ENCODE measurements around the gene PRRG4.
"Not testable (repeated sequence)": the region's sequence is repeated elsewhere in the genome, so short reads cannot be mapped to it uniquely, and the experiment has no call there.

Gene PRRG4

GRCh38 chr11:32831221-32831620 is 1.5 kb downstream of the PRRG4 start:
- DNase-seq = no peak

- no peak for DNase-seq
Observed at GRCh38 chr11:32833921-32834320, 4.2 kb downstream of the PRRG4 start.

GRCh38 chr11:32836946-32837345 is 7.2 kb downstream of the PRRG4 start:
- no peak for DNase-seq

- no peak for DNase-seq
Observed at GRCh38 chr11:32838505-32839274, 9.0 kb downstream of the PRRG4 start.

GRCh38 chr11:32839308-32839707 is 9.6 kb downstream of the PRRG4 start:
- no peak for DNase-seq

GRCh38 chr11:32840587-32840986 is 10.9 kb downstream of the PRRG4 start:
- DNase-seq = no peak

GRCh38 chr11:32843544-32843943 is 13.8 kb downstream of the PRRG4 start:
- no peak for DNase-seq

GRCh38 chr11:32847511-32847910 is 17.8 kb downstream of the PRRG4 start:
- no peak for DNase-seq

GRCh38 chr11:32849761-32850160 is 20.0 kb downstream of the PRRG4 start:
- no peak for DNase-seq

GRCh38 chr11:32851251-32851650 is 21.5 kb downstream of the PRRG4 start:
- no peak for DNase-seq

GRCh38 chr11:32852207-32852606 is 22.5 kb downstream of the PRRG4 start:
- no peak for DNase-seq

- no peak for DNase-seq
Observed at GRCh38 chr11:32855601-32856000, 25.9 kb downstream of the PRRG4 start.

GRCh38 chr11:32858731-32859130 is 29.0 kb downstream of the PRRG4 start:
- DNase-seq = no peak

GRCh38 chr11:32861850-32862577 is 32.3 kb downstream of the PRRG4 start:
- DNase-seq = no peak

- no peak for DNase-seq
Observed at GRCh38 chr11:32864555-32864954, 34.8 kb downstream of the PRRG4 start.

- not testable (repeated sequence) for DNase-seq
Observed at GRCh38 chr11:32868752-32869151, 39.0 kb downstream of the PRRG4 start.

GRCh38 chr11:32870676-32871075 is 40.9 kb downstream of the PRRG4 start:
- DNase-seq = no peak

- no peak for DNase-seq
Observed at GRCh38 chr11:32874132-32874531, 44.4 kb downstream of the PRRG4 start.

GRCh38 chr11:32881286-32881685 is 51.6 kb downstream of the PRRG4 start:
- DNase-seq = no peak

- no peak for DNase-seq
Observed at GRCh38 chr11:32883421-32883820, 53.7 kb downstream of the PRRG4 start.

- DNase-seq = no peak
Observed at GRCh38 chr11:32884023-32884422, 54.3 kb downstream of the PRRG4 start.

- no peak for DNase-seq
Observed at GRCh38 chr11:32884770-32885384, 55.1 kb downstream of the PRRG4 start.

GRCh38 chr11:32885556-32885955 is 55.8 kb downstream of the PRRG4 start:
- no peak for DNase-seq

- no peak for DNase-seq
Observed at GRCh38 chr11:32886180-32886579, 56.5 kb downstream of the PRRG4 start.
